Subcutaneous abdominal adipose tissue (tissue), 5 donors: ENCODE measurements around the gene CLDN4.

Experiments used
- H3K27ac ChIP-seq: one replicate; pipeline ENCODE4 v1.7.0; 2013; ENCODE audit warnings: low read depth, mild to moderate bottlenecking, inconsistent platforms, low read length, moderate library complexity
- H3K27me3 ChIP-seq, 5 donors: one replicate each; pipeline ENCODE4 v1.7.0; 2013; ENCODE audit warnings: low read length in 5 of 5, inconsistent platforms in 1 of 5; ENCODE audit not compliant: control insufficient read depth in 5 of 5, insufficient read depth in 4 of 5
- H3K36me3 ChIP-seq, 5 donors: one replicate each; pipeline ENCODE4 v1.7.0; 2013; ENCODE audit warnings: low read length in 5 of 5; ENCODE audit not compliant: control insufficient read depth in 5 of 5, insufficient read depth in 5 of 5
- H3K4me1 ChIP-seq, 5 donors: one replicate each; pipeline ENCODE4 v1.7.0; 2013; ENCODE audit warnings: low read length in 5 of 5, mild to moderate bottlenecking in 3 of 5, moderate library complexity in 1 of 5; ENCODE audit not compliant: control insufficient read depth in 5 of 5, insufficient read depth in 5 of 5
- H3K4me3 ChIP-seq, 5 donors: one replicate each; pipeline ENCODE4 v1.7.0; 2013; ENCODE audit warnings: low read length in 5 of 5, low read depth in 1 of 5
- H3K9ac ChIP-seq, 5 donors: one replicate each; pipeline ENCODE4 v1.7.0; 2013; ENCODE audit warnings: low read length in 5 of 5, mild to moderate bottlenecking in 4 of 5, moderate library complexity in 3 of 5
- H3K9me3 ChIP-seq, 5 donors: one replicate each; pipeline ENCODE4 v1.7.0; 2013; ENCODE audit warnings: low read length in 5 of 5; ENCODE audit not compliant: control insufficient read depth in 5 of 5
- donor health status: healthy.
- donor health status: healthy.
- donor health status: healthy.
- donor health status: healthy.
- donor health status: healthy.

CLDN4 gene

DNA sequence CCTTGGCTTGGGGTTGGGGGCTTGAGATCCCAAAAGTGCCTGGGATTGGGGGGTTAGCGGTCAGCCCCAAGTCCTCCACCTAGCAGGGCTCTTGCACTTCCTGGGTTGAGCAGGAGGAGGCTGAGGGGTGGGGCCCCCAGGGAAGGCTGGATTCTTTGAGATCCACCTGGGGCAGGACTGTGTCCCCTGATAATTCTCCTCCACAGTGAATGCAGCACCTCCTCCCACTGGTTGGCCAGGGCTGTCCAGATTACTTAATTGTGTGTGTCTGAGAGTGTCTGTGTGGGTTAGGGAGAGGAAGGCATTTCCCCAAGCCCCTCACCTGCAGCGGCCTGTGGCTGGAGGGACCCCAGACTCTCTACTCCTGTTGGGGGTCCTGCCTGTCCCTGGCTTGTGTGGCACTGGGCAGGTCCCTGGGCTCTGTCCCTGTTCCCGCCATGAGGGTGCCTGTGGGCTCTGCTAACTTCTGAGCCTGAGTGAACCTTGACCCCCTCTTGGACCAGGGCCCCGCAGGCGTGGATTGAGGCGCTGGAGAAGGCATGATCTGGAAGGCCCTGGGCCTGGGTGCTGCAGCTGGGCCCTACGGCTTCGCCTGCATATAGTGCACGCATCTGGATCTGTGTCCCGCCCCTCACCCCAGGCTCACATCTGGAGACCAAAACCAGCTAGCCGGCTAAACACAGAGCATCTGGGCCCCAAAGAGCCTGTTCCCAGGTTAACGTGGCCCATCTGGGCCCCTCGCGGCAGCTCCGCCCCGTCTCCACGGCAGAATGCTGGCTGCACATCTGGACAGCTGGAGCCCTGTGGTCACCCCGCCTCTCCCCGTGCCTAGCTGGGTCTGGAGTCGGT lies 40.6 kb downstream of the CLDN4 start:
- Histone ChIP-seq H3K9me3 (no peaks in the 10 kb centered on the region), H3K27ac (no peak overlapping the region), H3K9ac (no peak overlapping the region)

DNA sequence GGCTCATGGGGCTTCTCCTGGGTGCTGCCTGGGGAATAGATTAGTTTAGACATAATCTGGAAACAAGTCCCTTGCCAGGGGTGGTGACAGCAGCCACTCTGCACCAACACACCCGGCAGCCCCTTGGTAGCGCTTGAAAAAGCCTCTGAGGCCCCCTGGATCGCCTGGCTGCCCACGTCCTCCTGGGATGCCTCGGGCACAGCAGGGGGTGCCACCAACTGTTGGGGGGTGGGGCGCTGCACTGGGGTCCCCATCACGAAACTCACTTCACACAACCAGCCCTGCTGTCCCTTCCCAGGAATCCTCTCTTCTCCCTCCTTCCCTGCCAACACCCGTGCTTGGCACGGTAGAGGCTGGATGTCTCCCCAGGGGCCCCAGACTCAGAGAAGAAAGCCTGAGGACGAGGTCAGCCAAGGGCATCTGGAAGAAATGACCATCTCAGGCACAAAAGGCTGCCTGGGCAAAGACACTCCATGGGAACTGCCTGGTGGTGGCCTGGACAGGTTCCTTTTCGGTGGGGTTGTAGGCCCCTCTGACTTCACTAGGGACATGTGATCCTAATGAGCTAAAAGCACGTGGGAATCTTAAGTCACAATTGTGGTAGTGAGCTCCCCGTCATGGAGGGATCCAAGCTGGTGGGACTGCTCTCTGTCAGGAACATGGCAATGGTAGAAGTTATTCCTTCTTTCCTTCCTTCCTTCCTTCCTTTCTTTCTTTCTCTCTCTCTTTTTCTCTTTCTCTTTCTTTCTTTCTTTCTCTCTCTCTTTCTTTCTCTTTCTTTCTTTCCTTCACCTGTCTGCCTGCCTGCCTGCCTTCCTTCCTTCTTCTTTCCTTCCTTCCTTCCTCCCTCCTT lies 41.5 kb downstream of the CLDN4 start:
- Histone ChIP-seq H3K36me3 (no peaks in the 10 kb centered on the region), H3K27me3 (no peaks in the 10 kb centered on the region), H3K27ac (no peak overlapping the region), H3K9me3 (no peaks in the 10 kb centered on the region), H3K4me3 (no peak overlapping the region), H3K9ac (no peak overlapping the region), H3K4me1 (peaks cover 4 to 44% (median 39%) of the 10 kb centered on the region in 5 donors)

More for the DNA sequence above, 40.6 kb downstream of the CLDN4 start:
- Histone ChIP-seq H3K27me3 (no peaks in the 10 kb centered on the region), H3K36me3 (no peaks in the 10 kb centered on the region), H3K4me1 (peaks cover 4 to 37% (median 34%) of the 10 kb centered on the region in 5 donors), H3K4me3 (no peak overlapping the region)

DNA sequence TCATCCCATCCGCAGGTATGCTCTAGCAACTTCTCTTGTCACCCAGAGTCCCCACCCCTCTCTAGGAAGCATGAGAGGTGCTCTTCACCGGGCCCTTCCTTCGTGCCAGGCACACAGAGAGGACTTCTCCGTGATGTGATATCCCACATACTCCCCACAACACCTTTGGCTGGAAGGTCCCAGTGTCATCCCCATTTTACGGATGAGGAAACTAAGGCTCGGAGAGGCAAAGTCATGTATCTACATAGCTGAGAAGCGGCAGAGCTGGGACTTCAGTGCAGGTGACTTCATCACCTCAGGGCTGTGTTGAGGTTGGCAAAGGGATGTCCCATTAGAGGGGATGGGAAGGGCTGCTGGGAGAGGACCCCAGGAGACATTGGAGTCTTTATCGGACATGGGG lies 45.6 kb downstream of the CLDN4 start:
- H3K36me3 ChIP-seq: no peaks in the 10 kb centered on the region
- H3K9ac ChIP-seq: no peak overlapping the region
- no peaks in the 10 kb centered on the region for H3K27me3 ChIP-seq
- H3K27ac ChIP-seq: no peak overlapping the region
- H3K4me3 ChIP-seq: no peak overlapping the region
- H3K9me3 ChIP-seq: no peaks in the 10 kb centered on the region
- peaks cover 19 to 53% (median 44%) of the 10 kb centered on the region in 5 donors for H3K4me1 ChIP-seq

DNA sequence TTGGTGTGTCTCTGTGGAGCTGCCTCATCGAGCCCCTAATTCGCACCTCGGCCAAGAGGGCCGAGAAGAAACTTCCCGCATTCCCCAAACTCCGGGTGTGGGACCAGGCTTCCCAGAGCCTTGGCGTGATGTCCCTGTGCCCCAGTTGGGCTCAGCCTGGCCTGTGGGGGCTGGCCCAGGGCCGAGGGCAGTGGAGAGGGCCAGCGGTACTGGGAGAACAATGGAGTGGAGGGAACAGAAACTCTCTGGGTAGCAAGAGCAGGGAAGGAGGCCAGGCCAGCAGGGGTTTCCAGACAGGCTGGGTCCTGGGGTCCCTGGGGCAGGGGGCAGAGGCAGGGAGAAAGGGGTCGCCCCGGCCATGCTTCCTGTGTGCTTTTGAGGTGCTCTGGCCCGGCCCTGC lies 46.2 kb downstream of the CLDN4 start:
- no peaks in the 10 kb centered on the region for H3K9me3 ChIP-seq
- no peaks in the 10 kb centered on the region for H3K36me3 ChIP-seq
- H3K27ac ChIP-seq: no peak overlapping the region
- no peak overlapping the region for H3K4me3 ChIP-seq
- peaks cover 23 to 53% (median 44%) of the 10 kb centered on the region in 5 donors for H3K4me1 ChIP-seq
- no peak overlapping the region for H3K9ac ChIP-seq
- H3K27me3 ChIP-seq: peaks cover 0 to 3% (median 0%) of the 10 kb centered on the region in 5 donors

DNA sequence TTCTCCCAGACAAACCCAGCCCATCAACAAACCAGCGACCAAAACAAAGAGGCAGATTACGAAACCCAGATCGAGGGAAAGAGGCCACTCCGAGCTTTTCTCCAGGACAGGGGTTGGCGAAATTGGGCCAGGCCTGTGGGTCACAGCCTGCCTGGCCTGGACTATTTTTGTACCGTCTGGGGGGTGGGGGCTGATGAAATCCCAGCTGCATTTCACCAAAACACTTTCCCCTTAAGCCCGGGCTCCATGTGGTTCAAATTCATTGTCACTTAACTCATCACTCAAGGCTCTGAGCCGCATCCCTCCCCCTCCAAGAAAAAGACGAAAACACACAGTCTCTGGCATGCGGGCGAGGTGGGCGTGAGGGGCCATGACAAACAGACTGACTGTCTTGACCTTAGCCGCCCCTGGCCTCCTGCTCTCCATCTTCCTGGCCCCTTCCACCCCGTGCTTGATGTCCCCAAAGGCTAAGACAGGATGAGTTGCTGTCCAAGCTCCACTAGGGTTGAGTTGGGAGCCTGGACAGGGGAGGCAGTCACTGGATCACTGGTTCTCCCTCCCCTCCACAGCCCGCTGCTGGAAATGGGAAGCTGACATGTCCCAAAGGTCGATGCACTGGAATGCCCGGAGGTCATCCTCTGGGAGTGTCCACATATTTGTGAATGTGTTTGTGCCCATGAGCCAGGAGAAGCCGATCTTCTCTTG lies 49.3 kb downstream of the CLDN4 start:
- Histone ChIP-seq H3K36me3 (no peaks in the 10 kb centered on the region), H3K4me1 (peaks cover 19 to 50% (median 38%) of the 10 kb centered on the region in 5 donors), H3K27ac (peak overlapping the region; percentile 62), H3K4me3 (peak overlapping the region in 4 of 5 donors; percentile 6 to 56 (median 15)), H3K9me3 (no peaks in the 10 kb centered on the region), H3K27me3 (peaks cover 0 to 3% (median 0%) of the 10 kb centered on the region in 5 donors), H3K9ac (no peak overlapping the region)

DNA sequence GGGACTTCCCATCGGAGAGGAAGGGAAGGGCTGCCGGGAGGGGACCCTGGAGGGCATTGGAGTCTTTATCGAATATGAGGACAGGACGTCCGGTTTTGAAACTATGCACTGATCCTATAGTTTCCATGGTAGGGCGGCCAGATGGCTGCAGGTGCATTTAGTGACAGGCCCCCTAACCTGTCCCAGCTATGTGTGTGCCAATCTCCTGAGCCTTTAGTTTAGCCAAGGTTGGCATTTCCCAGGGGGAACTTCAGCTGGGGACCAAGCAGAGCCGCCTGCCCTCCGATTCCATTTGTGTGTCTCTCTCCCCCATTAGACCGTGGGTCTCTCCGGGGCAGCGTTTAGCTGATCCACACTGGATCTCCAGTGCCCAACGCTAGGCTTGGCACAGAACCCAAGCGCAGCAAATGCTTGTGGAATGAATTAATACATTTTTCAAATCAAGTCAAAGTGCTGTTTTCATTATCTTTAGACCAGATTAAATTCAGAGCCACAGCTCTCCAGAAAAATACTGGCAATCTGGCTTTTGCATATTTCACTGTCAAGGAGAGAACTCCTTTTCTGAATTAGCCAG lies 50.0 kb downstream of the CLDN4 start:
- Histone ChIP-seq H3K27me3 (peaks cover 0 to 3% (median 0%) of the 10 kb centered on the region in 5 donors), H3K9ac (no peak overlapping the region), H3K9me3 (no peaks in the 10 kb centered on the region), H3K36me3 (no peaks in the 10 kb centered on the region), H3K4me1 (peaks cover 19 to 51% (median 38%) of the 10 kb centered on the region in 5 donors), H3K4me3 (peak overlapping the region in 3 of 5 donors; percentile 8 to 27 (median 13)), H3K27ac (peak overlapping the region; percentile 62)

DNA sequence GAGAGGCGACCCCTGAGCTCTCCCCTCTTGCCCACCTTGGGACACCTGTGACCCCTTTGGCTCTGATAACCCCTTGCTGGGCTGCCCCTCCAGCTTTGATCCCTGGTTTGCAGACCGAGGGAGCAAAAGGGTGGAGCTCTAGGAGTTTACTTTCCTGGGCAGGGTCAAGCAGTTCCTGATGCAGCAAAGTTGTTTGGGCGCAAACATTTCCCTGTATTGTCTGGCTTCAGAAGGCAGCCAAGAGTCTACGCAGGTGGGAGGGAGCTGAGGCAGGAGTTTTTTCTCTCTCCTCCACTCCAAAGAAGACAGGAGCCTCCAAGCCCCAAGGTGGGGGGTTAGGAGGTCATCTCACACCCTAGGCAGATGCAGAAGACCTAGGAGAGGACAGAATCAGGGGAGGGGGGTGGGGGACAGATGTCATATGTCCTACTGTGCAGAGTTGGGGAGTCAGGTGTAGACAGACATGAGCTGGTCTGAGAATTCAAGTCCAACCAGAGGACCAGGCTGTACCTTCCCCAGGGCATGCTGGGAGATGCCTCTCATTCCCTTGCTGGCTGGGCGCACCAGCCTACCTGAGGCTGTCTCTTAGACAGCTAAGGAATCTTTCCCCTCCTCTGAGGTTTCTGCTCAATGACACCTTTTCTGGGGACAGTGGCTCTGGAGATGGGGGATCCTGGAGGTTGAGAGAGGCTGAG lies 50.7 kb downstream of the CLDN4 start:
- Histone ChIP-seq H3K9ac (no peak overlapping the region), H3K4me1 (peaks cover 19 to 56% (median 44%) of the 10 kb centered on the region in 5 donors), H3K27me3 (peaks cover 0 to 5% (median 0%) of the 10 kb centered on the region in 5 donors), H3K27ac (peak overlapping the region; percentile 62), H3K9me3 (no peaks in the 10 kb centered on the region), H3K4me3 (peak overlapping the region in 3 of 5 donors; percentile 8 to 27 (median 13)), H3K36me3 (no peaks in the 10 kb centered on the region)

DNA sequence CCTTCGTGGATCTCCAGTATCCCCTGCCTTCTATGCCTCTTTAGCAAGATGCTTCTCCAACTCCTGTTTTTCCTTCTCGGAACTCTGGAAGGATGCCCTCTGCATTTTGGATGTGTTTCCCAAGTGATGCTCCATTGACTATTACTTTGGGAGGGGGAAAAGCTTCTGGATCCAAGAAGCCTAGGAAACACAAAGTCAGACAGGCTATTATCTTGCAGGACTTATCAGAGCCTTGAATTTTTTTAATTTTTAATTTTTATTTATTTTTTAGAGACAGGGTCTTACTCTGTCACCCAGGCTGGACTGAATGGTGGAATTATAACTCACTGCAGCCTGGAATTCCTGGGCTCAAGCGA lies 51.2 kb downstream of the CLDN4 start:
- no peaks in the 10 kb centered on the region for H3K36me3 ChIP-seq
- H3K9ac ChIP-seq: no peak overlapping the region
- H3K27me3 ChIP-seq: peaks cover 0 to 8% (median 0%) of the 10 kb centered on the region in 5 donors
- peak overlapping the region; percentile 62 for H3K27ac ChIP-seq
- H3K4me3 ChIP-seq: no peak overlapping the region
- H3K4me1 ChIP-seq: peaks cover 19 to 56% (median 47%) of the 10 kb centered on the region in 5 donors
- H3K9me3 ChIP-seq: no peaks in the 10 kb centered on the region
